ENCODE measurements around the gene FBLN2. TPM values are rescaled to one million over a fixed set of nuclear protein-coding genes. Genes with fewer than 3 reads are reported as not detected.

FBLN2 gene
- total RNA-seq, 1 experiment from 2014 or later = 0.11 TPM

DNA sequence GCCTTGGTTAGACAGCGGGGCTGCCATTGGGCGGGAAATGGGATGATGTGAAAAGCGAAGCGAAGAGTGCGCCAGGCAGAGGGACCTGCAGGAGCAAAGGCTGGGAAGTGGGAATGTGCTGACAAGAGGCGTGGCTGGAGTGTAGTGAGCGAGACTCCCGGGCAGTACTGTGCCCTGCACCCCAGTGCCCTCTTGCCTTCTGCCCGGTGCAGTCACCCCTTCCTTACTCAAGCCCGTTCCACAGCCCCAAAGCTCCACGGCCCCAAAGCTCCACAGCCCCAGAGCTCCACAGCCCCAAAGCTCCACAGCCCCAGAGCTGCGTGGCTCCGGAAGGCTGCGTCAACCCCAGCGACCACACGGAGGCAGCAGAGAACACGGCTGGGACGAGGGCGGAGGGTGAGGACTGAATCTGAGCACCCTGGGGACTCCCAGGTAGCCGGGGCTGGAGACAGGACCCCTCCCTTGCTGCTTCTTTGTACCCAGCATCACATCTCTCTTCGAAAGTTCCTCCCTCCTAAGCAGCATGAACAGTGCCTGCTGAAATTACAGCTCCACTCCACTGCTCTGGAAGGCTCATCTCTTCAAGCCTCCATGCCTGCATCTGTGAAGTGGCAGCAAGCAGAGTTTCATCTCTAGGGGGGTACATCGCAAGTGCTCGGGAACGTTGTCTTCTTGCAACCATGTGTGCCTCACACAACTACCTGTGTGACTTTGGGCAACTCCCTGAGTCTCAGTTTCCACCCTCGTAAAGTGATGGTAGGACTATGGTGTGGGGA is 108.9 kb downstream of the FBLN2 start:
- Histone ChIP-seq H3K27me3 (ENCODE audit: low read length) (no peaks in the 10 kb centered on the region), H3K9ac (ENCODE audit: low read length) (no peak overlapping the region), H3K9me2 (replicated peaks; ENCODE audit: low read length) (no peaks in the 10 kb centered on the region), H3K36me3 (ENCODE audit: low read depth, low read length) (no peaks in the 10 kb centered on the region), H3K4me2 (ENCODE audit: low read length) (peak overlapping the region; percentile 57), H3K79me2 (ENCODE audit: low read length) (no peaks in the 10 kb centered on the region), H3K27ac (ENCODE audit: low read length) (no peak overlapping the region), H4K20me1 (ENCODE audit: low read length) (no peaks in the 10 kb centered on the region), H2AFZ (ENCODE audit: low read length) (peak overlapping the region; percentile 19; the same call in 1 of the 2 replicates), H3K4me1 (ENCODE audit: insufficient read depth, low read length) (peaks cover 5% of the 10 kb centered on the region; the same call in 1 of the 2 replicates), H3K9me3 (ENCODE audit: low read length) (no peaks in the 10 kb centered on the region), H3F3A (ENCODE audit: low read length, unreplicated experiment) (no peaks in the 10 kb centered on the region), H3K4me3 (ENCODE audit: low read length) (no peak overlapping the region)
- DNase-seq = peak; percentile 81
- TF ChIP-seq, protein P1, sequence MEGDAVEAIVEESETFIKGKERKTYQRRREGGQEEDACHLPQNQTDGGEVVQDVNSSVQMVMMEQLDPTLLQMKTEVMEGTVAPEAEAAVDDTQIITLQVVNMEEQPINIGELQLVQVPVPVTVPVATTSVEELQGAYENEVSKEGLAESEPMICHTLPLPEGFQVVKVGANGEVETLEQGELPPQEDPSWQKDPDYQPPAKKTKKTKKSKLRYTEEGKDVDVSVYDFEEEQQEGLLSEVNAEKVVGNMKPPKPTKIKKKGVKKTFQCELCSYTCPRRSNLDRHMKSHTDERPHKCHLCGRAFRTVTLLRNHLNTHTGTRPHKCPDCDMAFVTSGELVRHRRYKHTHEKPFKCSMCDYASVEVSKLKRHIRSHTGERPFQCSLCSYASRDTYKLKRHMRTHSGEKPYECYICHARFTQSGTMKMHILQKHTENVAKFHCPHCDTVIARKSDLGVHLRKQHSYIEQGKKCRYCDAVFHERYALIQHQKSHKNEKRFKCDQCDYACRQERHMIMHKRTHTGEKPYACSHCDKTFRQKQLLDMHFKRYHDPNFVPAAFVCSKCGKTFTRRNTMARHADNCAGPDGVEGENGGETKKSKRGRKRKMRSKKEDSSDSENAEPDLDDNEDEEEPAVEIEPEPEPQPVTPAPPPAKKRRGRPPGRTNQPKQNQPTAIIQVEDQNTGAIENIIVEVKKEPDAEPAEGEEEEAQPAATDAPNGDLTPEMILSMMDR (conservative IDR thresholded peaks at IDR 0.05; ENCODE audit: low read depth, low read length) = peak; percentile 94
- no peak for TF ChIP-seq EZH2 (IDR thresholded peaks at IDR 0.05; ENCODE audit: low read length, unreplicated experiment)
- ChIA-PET CTCF (interaction anchor here (0.5 to 5.7 kb wide), 9 partner anchors 10 to 239 kb away, joined by 3 to 69 read pairs (median 5); partner anchors contain the start of gene WNT7A), POLR2A (ENCODE audit: unreplicated experiment) (no interaction called here)
- intact Hi-C loops (cut with micrococcal nuclease) = loop anchor here (1.0 to 10.0 kb wide), 4 partner anchors 165 to 467 kb away; partner anchors contain the start of genes CHCHD4, TMEM43 and WNT7A
- peak; percentile 81 for ATAC-seq
- no TSS peak for BruUV-seq (replicated peaks)

DNA sequence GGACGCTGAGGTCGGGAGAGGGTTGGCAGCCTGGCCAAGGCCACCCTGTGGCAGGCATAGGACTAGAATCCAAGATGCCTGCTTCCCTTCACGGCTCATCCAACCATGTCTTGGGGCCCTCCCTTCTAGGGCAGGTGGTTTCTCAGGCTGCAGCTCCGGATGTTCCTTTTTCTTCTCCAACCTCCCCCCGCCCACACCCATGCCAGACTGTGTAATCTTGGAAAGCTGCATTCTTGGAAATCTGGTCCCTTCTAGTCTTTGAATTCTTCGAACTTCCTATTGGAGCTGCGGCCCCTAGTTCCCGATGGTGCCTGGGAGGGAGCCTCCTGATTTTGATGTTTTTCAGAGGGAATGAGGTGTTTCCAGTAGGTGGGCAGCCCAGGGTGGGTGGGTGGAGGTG is 109.8 kb downstream of the FBLN2 start:
- ChIA-PET POLR2A (ENCODE audit: unreplicated experiment) (no interaction called here), CTCF (interaction anchor here (1.4 to 5.7 kb wide), 3 partner anchors 222 to 227 kb away, joined by 6 to 69 read pairs (median 32); partner anchors contain the start of gene WNT7A)
- Histone ChIP-seq H3K4me3 (ENCODE audit: low read length) (no peak overlapping the region), H3K27ac (ENCODE audit: low read length) (no peak overlapping the region), H3F3A (ENCODE audit: low read length, unreplicated experiment) (no peaks in the 10 kb centered on the region), H3K9me2 (replicated peaks; ENCODE audit: low read length) (no peaks in the 10 kb centered on the region), H3K27me3 (ENCODE audit: low read length) (no peaks in the 10 kb centered on the region), H3K36me3 (ENCODE audit: low read depth, low read length) (no peaks in the 10 kb centered on the region), H3K4me1 (ENCODE audit: insufficient read depth, low read length) (peaks cover 5% of the 10 kb centered on the region; the same call in 1 of the 2 replicates), H3K79me2 (ENCODE audit: low read length) (no peaks in the 10 kb centered on the region), H4K20me1 (ENCODE audit: low read length) (no peaks in the 10 kb centered on the region), H3K9me3 (ENCODE audit: low read length) (no peaks in the 10 kb centered on the region), H3K4me2 (ENCODE audit: low read length) (no peak overlapping the region), H3K9ac (ENCODE audit: low read length) (no peak overlapping the region), H2AFZ (ENCODE audit: low read length) (no peak overlapping the region)
- BruUV-seq (replicated peaks) = no TSS peak
- TF ChIP-seq, protein P1 (conservative IDR thresholded peaks at IDR 0.05; ENCODE audit: low read depth, low read length) = no peak
- TF ChIP-seq EZH2phosphoT487 (IDR thresholded peaks at IDR 0.05; ENCODE audit: borderline replicate concordance, low read length) = no peak
- TF ChIP-seq EZH2 (IDR thresholded peaks at IDR 0.05; ENCODE audit: low read length, unreplicated experiment) = no peak
- intact Hi-C loops (cut with micrococcal nuclease) = loop anchor here (1.0 to 10.0 kb wide), 2 partner anchors 227 to 466 kb away; partner anchors contain the start of genes CHCHD4 and TMEM43
- DNase-seq (no peak), ATAC-seq (no peak)

Measured in PC-3 (cell line).